Measurements from ENCODE around the gene EID3. TPM values are rescaled to one million over a fixed set of nuclear protein-coding genes. Genes with fewer than 3 reads are reported as not detected.

The EID3 gene
- total RNA-seq, 2 experiments from 2014 or later, result 4.7 TPM

Other genes starting within 250 kb of the EID3 start
- 10 to 100 TPM in 1 of 2 experiments, 1 to 10 TPM in 1; 8.9 to 10.8 TPM for gene HCFC2, start 239.2 kb upstream of the EID3 start, total RNA-seq
- gene NFYB, start 165.5 kb upstream of the EID3 start, total RNA-seq, result 10 to 100 TPM; 23.6 to 24.5 TPM
- 10 to 100 TPM; 82.7 to 82.8 TPM for gene TXNRD1, start 88.0 kb upstream of the EID3 start, total RNA-seq
- 10 to 100 TPM; 58.3 to 59.0 TPM for gene CHST11, start 153.2 kb downstream of the EID3 start, total RNA-seq